Kidney epithelial cell (primary cell): Measurements from ENCODE around the gene DGKG. TPM values are rescaled to one million over a fixed set of nuclear protein-coding genes. Genes with fewer than 3 reads are reported as not detected.

Experiments
- DNase-seq: peaks from one replicate; pipeline ENCODE4 v3.0.0-alpha.2; 2010; ENCODE audit warnings: low read depth
- H3K27me3 ChIP-seq: 2 replicates; pipeline ENCODE4 v1.6.0; 2011; ENCODE audit warnings: low read length; ENCODE audit not compliant: control insufficient read depth, insufficient read depth
- H3K36me3 ChIP-seq: 2 replicates; pipeline ENCODE4 v1.5.1; 2011; ENCODE audit warnings: low read length; ENCODE audit not compliant: control insufficient read depth, insufficient read depth
- H3K4me3 ChIP-seq: 2 replicates; pipeline ENCODE4 v1.5.1; 2011; ENCODE audit warnings: low read depth, mild to moderate bottlenecking, control low read depth, low read length
- total RNA-seq: library from RNA; depleted of rRNA; stranded (reverse); fragments of >200 nt; gene quantifications from 2 replicates; pipeline ENCODE4 v1.2.3, GENCODE V29; 2015
- TF ChIP-seq, protein P1 (sequence below): IDR thresholded peaks from 2 replicates; pipeline ENCODE4 v1.5.1; 2011; ENCODE audit warnings: mild to moderate bottlenecking, moderate library complexity, low read length, control low read depth, inconsistent platforms; ENCODE audit not compliant: insufficient read depth, poor library complexity, severe bottlenecking

DGKG gene
- 0.04 and 0.21 TPM in 2 replicates for total RNA-seq

DNA sequence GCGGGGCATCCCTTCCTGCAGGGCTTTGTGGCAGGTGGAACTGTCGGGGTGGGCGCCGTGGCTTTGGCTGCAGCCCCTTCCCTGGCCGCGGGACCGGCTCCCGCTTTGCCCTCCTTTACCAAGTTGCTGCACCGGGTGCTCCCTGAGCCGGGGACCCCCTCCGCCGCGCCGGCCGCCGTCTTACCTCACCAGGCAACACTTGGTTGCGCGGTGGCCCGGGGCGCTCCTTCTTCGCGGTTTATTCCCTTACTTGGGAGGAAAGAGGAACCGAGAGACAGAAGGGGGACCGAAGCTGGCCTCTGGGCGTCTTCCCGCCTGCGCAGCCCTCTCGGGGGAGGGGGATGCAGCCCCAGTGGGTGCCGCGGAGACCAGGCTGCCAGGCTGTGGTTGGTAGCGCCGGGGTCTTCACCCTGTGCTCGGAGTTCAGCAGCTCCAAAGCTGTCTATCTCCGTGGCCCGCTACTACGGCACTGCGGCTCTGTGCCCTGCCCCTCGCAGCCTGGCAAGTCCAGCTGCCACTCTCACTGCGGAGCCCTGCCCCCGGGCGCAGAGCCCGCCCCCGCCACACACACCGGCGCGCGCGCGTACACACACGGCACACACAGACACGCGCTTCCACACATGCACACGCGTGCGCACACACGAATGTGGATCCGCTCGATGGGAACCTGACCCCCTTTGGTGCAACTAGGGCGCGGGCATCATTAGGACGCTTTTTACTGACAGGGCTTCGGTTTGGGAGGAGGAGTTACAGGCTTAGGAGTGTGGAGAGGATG, at the start of gene DGKG:
TSS of gene DGKG (minus strand) at position 473 of the 775 bp plus-strand sequence. CDS start 41,775 bp downstream, outside the sequence.
- TF ChIP-seq, protein P1, sequence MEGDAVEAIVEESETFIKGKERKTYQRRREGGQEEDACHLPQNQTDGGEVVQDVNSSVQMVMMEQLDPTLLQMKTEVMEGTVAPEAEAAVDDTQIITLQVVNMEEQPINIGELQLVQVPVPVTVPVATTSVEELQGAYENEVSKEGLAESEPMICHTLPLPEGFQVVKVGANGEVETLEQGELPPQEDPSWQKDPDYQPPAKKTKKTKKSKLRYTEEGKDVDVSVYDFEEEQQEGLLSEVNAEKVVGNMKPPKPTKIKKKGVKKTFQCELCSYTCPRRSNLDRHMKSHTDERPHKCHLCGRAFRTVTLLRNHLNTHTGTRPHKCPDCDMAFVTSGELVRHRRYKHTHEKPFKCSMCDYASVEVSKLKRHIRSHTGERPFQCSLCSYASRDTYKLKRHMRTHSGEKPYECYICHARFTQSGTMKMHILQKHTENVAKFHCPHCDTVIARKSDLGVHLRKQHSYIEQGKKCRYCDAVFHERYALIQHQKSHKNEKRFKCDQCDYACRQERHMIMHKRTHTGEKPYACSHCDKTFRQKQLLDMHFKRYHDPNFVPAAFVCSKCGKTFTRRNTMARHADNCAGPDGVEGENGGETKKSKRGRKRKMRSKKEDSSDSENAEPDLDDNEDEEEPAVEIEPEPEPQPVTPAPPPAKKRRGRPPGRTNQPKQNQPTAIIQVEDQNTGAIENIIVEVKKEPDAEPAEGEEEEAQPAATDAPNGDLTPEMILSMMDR = no peak

DNA sequence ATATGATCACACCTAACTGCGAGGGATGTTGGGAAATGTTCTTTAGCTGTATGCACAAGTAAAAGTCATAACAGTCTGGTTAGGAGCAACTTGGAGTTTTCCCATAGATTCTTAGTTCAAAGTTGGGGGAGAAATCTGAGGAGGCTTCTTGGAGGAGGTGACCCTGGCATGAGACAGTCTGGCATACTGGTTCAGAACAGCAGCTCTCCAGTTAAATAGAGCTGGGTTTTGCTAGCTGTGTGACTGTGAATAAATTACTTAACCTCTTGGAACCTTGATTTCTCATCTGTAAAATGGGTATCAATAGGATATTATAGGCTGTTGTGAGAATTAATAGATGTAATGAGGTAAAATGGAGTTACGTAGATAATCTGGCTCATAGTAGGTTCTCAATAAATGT, 49.1 kb upstream of the DGKG start:
- Histone ChIP-seq H3K4me3 (no peak overlapping the region), H3K27me3 (peaks cover 12% of the 10 kb centered on the region), H3K36me3 (no peaks in the 10 kb centered on the region)
- TF ChIP-seq, protein P1 = no peak
- DNase-seq = no peak

More for the DNA sequence above, at the start of gene DGKG:
- no peaks in the 10 kb centered on the region for H3K36me3 ChIP-seq
- peaks cover 55% of the 10 kb centered on the region for H3K27me3 ChIP-seq
- no peak for DNase-seq
- peak within 1 kb of the TSS; percentile 21 for H3K4me3 ChIP-seq

DNA sequence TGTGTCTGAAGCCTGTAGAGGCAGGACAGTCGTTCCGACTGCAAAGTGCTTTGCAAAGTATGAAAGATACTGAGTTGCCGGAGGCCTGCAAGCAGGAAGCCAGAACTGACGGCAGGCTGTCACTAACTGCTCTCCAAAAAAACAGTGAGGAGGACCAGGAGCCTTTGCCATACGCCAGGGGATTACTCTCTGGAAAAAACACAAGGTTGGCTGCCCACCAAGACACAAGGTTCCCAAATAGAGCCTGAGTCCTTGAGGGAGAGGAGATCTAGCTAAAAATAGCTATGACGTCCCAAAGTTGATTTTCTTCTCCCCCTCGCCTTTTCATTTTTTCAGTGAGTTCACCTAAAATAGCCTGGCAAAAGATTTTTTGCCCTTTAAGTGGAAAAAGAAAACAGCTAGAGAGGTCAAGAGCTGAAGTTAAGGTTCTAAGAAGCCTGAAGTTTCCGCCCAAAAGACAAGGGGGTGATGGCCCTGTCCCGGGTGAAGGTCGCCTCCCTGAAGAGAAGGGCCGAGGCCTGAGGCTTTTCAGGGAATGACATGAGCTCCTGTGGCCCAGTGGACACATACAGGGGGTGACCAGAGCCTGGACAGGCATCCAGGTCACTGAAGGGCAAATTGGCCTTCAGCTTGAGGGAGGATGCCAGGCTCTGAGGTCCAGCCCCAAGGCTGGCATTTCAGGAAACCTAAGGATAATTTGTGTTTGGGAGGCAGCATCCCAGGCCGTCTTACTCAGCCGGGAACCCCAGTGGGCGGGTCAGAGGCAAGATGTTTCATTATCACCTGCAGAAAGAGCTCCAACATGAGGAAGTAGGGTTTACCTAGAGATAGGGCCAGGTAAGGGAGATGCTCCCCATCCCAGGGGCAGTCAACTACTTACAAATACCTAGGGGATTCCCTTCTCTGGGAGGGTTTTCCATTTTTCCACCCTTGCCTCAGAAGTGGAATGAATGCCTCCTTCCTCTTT, 44.9 kb upstream of the DGKG start:
- TF ChIP-seq, protein P1 = no peak
- Histone ChIP-seq H3K27me3 (peaks cover 12% of the 10 kb centered on the region), H3K4me3 (no peak overlapping the region), H3K36me3 (no peaks in the 10 kb centered on the region)
- DNase-seq = no peak

DNA sequence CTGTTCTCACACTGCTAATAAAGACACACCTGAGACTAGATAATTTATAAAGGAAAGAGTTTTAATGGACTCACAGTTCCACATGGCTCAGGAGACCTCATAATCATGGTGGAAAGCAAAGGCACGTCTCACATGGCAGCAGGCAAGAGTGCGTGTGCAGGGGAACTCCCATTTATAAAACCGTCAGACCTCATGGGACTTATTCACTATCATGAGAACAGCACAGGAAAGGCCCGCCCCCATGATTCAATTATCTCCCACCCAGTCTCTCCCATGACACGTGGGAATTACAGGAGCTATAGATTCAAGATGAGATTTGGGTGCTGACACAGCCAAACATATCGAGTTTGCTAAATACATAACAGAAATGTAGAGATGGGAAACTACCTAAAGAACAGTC, 39.5 kb upstream of the DGKG start:
- no peaks in the 10 kb centered on the region for H3K27me3 ChIP-seq
- no peaks in the 10 kb centered on the region for H3K36me3 ChIP-seq
- H3K4me3 ChIP-seq = no peak overlapping the region
- TF ChIP-seq, protein P1 = no peak
- DNase-seq = no peak

DNA sequence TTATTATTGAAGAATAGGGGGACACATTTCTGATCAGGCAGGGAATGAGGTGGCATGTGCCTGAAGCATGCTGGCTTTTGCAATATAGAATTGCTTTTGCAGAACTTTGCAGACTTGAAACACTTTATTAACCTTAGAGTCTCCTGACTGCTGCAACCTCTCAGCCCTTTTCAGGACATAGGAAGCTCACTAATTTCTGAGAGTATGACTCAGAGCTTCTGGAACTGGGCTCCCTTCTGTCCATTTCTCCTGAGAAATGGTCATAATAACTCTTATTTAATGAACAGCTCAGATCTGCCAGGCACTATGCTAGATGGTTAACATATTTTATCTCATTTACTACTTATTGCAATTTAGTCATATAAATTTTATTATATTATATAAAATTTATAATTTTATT, 38.6 kb upstream of the DGKG start:
- Histone ChIP-seq H3K27me3 (no peaks in the 10 kb centered on the region), H3K4me3 (no peak overlapping the region), H3K36me3 (no peaks in the 10 kb centered on the region)
- DNase-seq = no peak
- TF ChIP-seq, protein P1 = no peak
